GM23338 (cell line): ENCODE measurements around the gene EDAR. TPM values are rescaled to one million over a fixed set of nuclear protein-coding genes. Genes with fewer than 3 reads are reported as not detected.

Experiments
- ATAC-seq: fragments of 200-7000 bp; cut with Tn5 transposase; 3 replicates; pipeline ENCODE4 v1.9.1; 2020
- DNase-seq: peaks from one replicate; pipeline ENCODE4 v3.0.0-alpha.2; 2015; ENCODE audit warnings: low spot score
- H2AFZ ChIP-seq: fragments of 200-600 bp; sonication (generic); 2 replicates; pipeline ENCODE4 v1.8.0; 2016; ENCODE audit warnings: antibody characterized with exemption, mild to moderate bottlenecking, moderate library complexity
- H3F3A ChIP-seq: fragments of 200-600 bp; sonication (generic); replicated peaks from 2 replicates; pipeline ENCODE4 v1.8.0; 2017; ENCODE audit warnings: antibody characterized with exemption, mixed run types, low read depth
- H3K27ac ChIP-seq: fragments of 200-600 bp; sonication (generic); 2 replicates; pipeline ENCODE4 v1.6.1; 2016; ENCODE audit warnings: low read depth
- H3K27me3 ChIP-seq: fragments of 200-600 bp; sonication (generic); 2 replicates; pipeline ENCODE4 v1.8.0; 2016; ENCODE audit warnings: mild to moderate bottlenecking, mixed run types, moderate library complexity; ENCODE audit not compliant: insufficient read depth
- H3K36me3 ChIP-seq: fragments of 200-600 bp; sonication (generic); 2 replicates; pipeline ENCODE4 v1.8.0; 2016; ENCODE audit warnings: mild to moderate bottlenecking; ENCODE audit not compliant: insufficient read depth
- H3K4me1 ChIP-seq: fragments of 200-600 bp; sonication (generic); 2 replicates; pipeline ENCODE4 v1.8.0; 2016; ENCODE audit warnings: mild to moderate bottlenecking, moderate library complexity; ENCODE audit not compliant: insufficient read depth
- H3K4me2 ChIP-seq: fragments of 200-600 bp; sonication (generic); 2 replicates; pipeline ENCODE4 v1.7.1; 2017; ENCODE audit warnings: mixed run types
- H3K4me3 ChIP-seq: fragments of 200-600 bp; sonication (generic); 2 replicates; pipeline ENCODE4 v1.6.1; 2016; ENCODE audit warnings: mixed run types
- H3K79me2 ChIP-seq: fragments of 200-600 bp; sonication (generic); replicated peaks from 2 replicates; pipeline ENCODE4 v1.8.0; 2017; ENCODE audit warnings: mild to moderate bottlenecking; ENCODE audit not compliant: insufficient read depth
- H3K9me2 ChIP-seq: fragments of 200-600 bp; sonication (generic); 2 replicates; pipeline ENCODE4 v1.8.0; 2017; ENCODE audit not compliant: insufficient read depth
- H4K20me1 ChIP-seq: fragments of 200-600 bp; sonication (generic); replicated peaks from 2 replicates; pipeline ENCODE4 v1.8.0; 2017; ENCODE audit warnings: mild to moderate bottlenecking; ENCODE audit not compliant: insufficient read depth
- H3K27ac Mint-ChIP-seq: 2 replicates; pipeline ENCODE4 v1.8.0; 2020; ENCODE audit warnings: inconsistent platforms, mild to moderate bottlenecking, moderate library complexity, mixed read lengths
- H3K27me3 Mint-ChIP-seq: 3 replicates; pipeline ENCODE4 v1.8.0; 2022; ENCODE audit warnings: low read depth, mild to moderate bottlenecking, moderate library complexity, mixed read lengths, inconsistent platforms; ENCODE audit not compliant: insufficient read depth, poor library complexity
- H3K36me3 Mint-ChIP-seq: 3 replicates; pipeline ENCODE4 v1.8.0; 2021; ENCODE audit warnings: low read depth, mild to moderate bottlenecking, inconsistent platforms, moderate library complexity, mixed read lengths
- H3K4me1 Mint-ChIP-seq: 3 replicates; pipeline ENCODE4 v1.8.0; 2020; ENCODE audit warnings: mild to moderate bottlenecking, inconsistent platforms, mixed read lengths
- H3K4me3 Mint-ChIP-seq: 3 replicates; pipeline ENCODE4 v1.8.0; 2021; ENCODE audit warnings: moderate library complexity, mild to moderate bottlenecking, inconsistent platforms, mixed read lengths
- H3K9me3 Mint-ChIP-seq: 3 replicates; pipeline ENCODE4 v1.8.0; 2020; ENCODE audit warnings: moderate library complexity, mild to moderate bottlenecking, inconsistent platforms, mixed read lengths
- CREB1 ChIP-seq: fragments of 250-450 bp; sonication (Bioruptor Pico); IDR thresholded peaks from 2 replicates; pipeline ENCODE4 v1.5.0; 2020; ENCODE audit warnings: low read depth, mild to moderate bottlenecking, moderate library complexity
- EZH2 ChIP-seq: fragments of 200-600 bp; sonication (generic); IDR thresholded peaks from one replicate; pipeline ENCODE4 v1.8.0; 2017; ENCODE audit warnings: antibody characterized with exemption, mild to moderate bottlenecking, low read depth; ENCODE audit not compliant: unreplicated experiment
- EZH2phosphoT487 ChIP-seq: fragments of 200-600 bp; sonication (generic); IDR thresholded peaks from one replicate; pipeline ENCODE4 v1.8.1; 2018; ENCODE audit warnings: antibody characterized with exemption; ENCODE audit not compliant: unreplicated experiment
- JUNB ChIP-seq: IDR thresholded peaks from one replicate; pipeline ENCODE4 v1.6.1; 2016; ENCODE audit warnings: antibody characterized with exemption; ENCODE audit not compliant: unreplicated experiment
- NANOG ChIP-seq: IDR thresholded peaks from 2 replicates; pipeline ENCODE4 v1.6.1; 2016; ENCODE audit warnings: antibody characterized with exemption, borderline replicate concordance
- POLR2AphosphoS5 ChIP-seq: IDR thresholded peaks from 2 replicates; pipeline ENCODE4 v1.6.1; 2016; ENCODE audit warnings: antibody characterized with exemption, low read depth
- REST ChIP-seq: IDR thresholded peaks from one replicate; pipeline ENCODE4 v1.6.1; 2018; ENCODE audit warnings: antibody characterized with exemption; ENCODE audit not compliant: unreplicated experiment
- STAT1 ChIP-seq: IDR thresholded peaks from one replicate; pipeline ENCODE4 v1.6.1; 2016; ENCODE audit warnings: antibody characterized with exemption; ENCODE audit not compliant: unreplicated experiment
- ZNF114 ChIP-seq: fragments of 250-450 bp; sonication (Bioruptor Pico); IDR thresholded peaks from 2 replicates; pipeline ENCODE4 v1.5.0; 2020; ENCODE audit warnings: mild to moderate bottlenecking, moderate library complexity
- ZNF331 ChIP-seq: fragments of 250-450 bp; sonication (Bioruptor Pico); IDR thresholded peaks from 2 replicates; pipeline ENCODE4 v1.5.0; 2020; ENCODE audit warnings: low read depth, mild to moderate bottlenecking, moderate library complexity
- polyA plus RNA-seq: library from polyadenylated mRNA; unstranded; fragments of >200 nt; fragmentation: Nextera tagmentation; extraction: Ambion mirVana; gene quantifications from 2 replicates; pipeline ENCODE4 v1.2.1, GENCODE V29; 2016
- total RNA-seq: library from RNA; depleted of rRNA; stranded (reverse); fragments of >200 nt; shearing (Covaris generic); gene quantifications from 2 replicates; pipeline ENCODE4 v1.2.3, GENCODE V29; 2014
- TF ChIP-seq, protein P1 (sequence below): IDR thresholded peaks from 2 replicates; pipeline ENCODE4 v1.6.1; 2016; ENCODE audit warnings: antibody characterized with exemption
- TF ChIP-seq, protein P2 (sequence below), 2 experiments: fragments of 200-600 bp in 1 of 2; sonication (generic) in 1 of 2; conservative IDR thresholded peaks; 2 replicates each; pipeline versions ENCODE4 v1.5.1 to v1.6.1; 2016 to 2017; ENCODE audit warnings: antibody characterized with exemption in 2 of 2, low read depth in 2 of 2, mild to moderate bottlenecking in 2 of 2, moderate library complexity in 1 of 2

The EDAR gene
- total and polyA plus RNA-seq, 2 experiments from 2014 or later, result not detected

GRCh38 chr2:109009920-109010610 lies 21.0 kb upstream of the EDAR start:
- H3K27me3 Mint-ChIP-seq, result peaks cover 6% of the 10 kb centered on the region
- ATAC-seq, result no peak
- Histone ChIP-seq H4K20me1 (no peaks in the 10 kb centered on the region), H3K4me3 (no peak overlapping the region), H2AFZ (no peak overlapping the region), H3K4me2 (no peak overlapping the region), H3K36me3 (no peaks in the 10 kb centered on the region), H3K79me2 (no peaks in the 10 kb centered on the region), H3K9me2 (peaks cover 6% of the 10 kb centered on the region; the same call in 1 of the 2 replicates), H3K27ac (no peak overlapping the region), H3F3A (no peaks in the 10 kb centered on the region), H3K27me3 (no peaks in the 10 kb centered on the region), H3K4me1 (no peaks in the 10 kb centered on the region)
- H3K4me1 Mint-ChIP-seq, result peaks cover 2% of the 10 kb centered on the region; the same call in 2 of the 3 replicates
- H3K4me3 Mint-ChIP-seq, result no peak overlapping the region
- no peaks in the 10 kb centered on the region for H3K36me3 Mint-ChIP-seq
- H3K27ac Mint-ChIP-seq, result no peak overlapping the region
- no peak for DNase-seq
- TF ChIP-seq, protein P1, sequence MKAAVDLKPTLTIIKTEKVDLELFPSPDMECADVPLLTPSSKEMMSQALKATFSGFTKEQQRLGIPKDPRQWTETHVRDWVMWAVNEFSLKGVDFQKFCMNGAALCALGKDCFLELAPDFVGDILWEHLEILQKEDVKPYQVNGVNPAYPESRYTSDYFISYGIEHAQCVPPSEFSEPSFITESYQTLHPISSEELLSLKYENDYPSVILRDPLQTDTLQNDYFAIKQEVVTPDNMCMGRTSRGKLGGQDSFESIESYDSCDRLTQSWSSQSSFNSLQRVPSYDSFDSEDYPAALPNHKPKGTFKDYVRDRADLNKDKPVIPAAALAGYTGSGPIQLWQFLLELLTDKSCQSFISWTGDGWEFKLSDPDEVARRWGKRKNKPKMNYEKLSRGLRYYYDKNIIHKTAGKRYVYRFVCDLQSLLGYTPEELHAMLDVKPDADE, result no peak
- no peak for TF ChIP-seq ZNF114 (CRISPR knock-in tag)
- H3K9me3 Mint-ChIP-seq, result no peaks in the 10 kb centered on the region

DNA sequence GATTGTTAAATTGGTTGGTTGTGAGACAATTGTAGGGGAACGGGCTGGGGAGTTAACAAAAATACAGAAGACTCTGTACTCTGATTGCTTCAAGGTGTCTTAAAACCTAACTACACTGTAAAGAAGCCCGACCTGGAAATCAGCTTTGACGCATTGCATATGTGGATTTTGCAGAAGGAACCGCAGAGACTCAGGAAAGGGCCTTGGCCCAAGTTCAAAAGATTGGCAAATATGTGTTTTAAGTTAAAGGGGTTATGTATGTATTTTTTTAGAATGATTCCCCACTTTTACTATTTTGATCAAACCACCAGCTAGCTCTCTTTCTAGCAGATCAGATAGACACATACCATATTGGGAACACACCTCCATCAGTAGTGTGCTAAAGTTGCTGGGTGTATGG lies 18.0 kb upstream of the EDAR start:
- Mint-ChIP-seq H3K27me3 (peaks cover 6% of the 10 kb centered on the region), H3K9me3 (no peaks in the 10 kb centered on the region; the same call in 2 of the 3 replicates), H3K4me3 (no peak overlapping the region), H3K36me3 (no peaks in the 10 kb centered on the region), H3K4me1 (peaks cover 2% of the 10 kb centered on the region; the same call in 1 of the 3 replicates), H3K27ac (no peak overlapping the region)
- no peak overlapping the region for H3K4me2 ChIP-seq
- DNase-seq (no peak), ATAC-seq (no peak)
- no peaks in the 10 kb centered on the region for H3K79me2 ChIP-seq
- peaks cover 11% of the 10 kb centered on the region; the same call in 1 of the 2 replicates for H3K9me2 ChIP-seq
- H4K20me1 ChIP-seq, result no peaks in the 10 kb centered on the region
- no peak overlapping the region for H3K27ac ChIP-seq
- no peaks in the 10 kb centered on the region for H3K4me1 ChIP-seq
- H3K36me3 ChIP-seq, result no peaks in the 10 kb centered on the region
- no peaks in the 10 kb centered on the region for H3K27me3 ChIP-seq
- H3F3A ChIP-seq, result no peaks in the 10 kb centered on the region
- no peak overlapping the region for H2AFZ ChIP-seq
- no peak overlapping the region for H3K4me3 ChIP-seq
- TF ChIP-seq STAT1 (no peak), JUNB (no peak), REST (no peak), EZH2 (no peak), POLR2AphosphoS5 (no peak), CREB1 (CRISPR knock-in tag) (no peak), ZNF331 (CRISPR knock-in tag) (no peak), EZH2phosphoT487 (no peak), NANOG (no peak)
- TF ChIP-seq, protein P1, result no peak
- TF ChIP-seq, protein P2, sequence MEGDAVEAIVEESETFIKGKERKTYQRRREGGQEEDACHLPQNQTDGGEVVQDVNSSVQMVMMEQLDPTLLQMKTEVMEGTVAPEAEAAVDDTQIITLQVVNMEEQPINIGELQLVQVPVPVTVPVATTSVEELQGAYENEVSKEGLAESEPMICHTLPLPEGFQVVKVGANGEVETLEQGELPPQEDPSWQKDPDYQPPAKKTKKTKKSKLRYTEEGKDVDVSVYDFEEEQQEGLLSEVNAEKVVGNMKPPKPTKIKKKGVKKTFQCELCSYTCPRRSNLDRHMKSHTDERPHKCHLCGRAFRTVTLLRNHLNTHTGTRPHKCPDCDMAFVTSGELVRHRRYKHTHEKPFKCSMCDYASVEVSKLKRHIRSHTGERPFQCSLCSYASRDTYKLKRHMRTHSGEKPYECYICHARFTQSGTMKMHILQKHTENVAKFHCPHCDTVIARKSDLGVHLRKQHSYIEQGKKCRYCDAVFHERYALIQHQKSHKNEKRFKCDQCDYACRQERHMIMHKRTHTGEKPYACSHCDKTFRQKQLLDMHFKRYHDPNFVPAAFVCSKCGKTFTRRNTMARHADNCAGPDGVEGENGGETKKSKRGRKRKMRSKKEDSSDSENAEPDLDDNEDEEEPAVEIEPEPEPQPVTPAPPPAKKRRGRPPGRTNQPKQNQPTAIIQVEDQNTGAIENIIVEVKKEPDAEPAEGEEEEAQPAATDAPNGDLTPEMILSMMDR (conservative IDR thresholded peaks at IDR 0.05; ENCODE audit: low read depth in 2 of 2), result no peak
